Measurements from ENCODE around the gene GPR17. TPM values are rescaled to one million over a fixed set of nuclear protein-coding genes. Genes with fewer than 3 reads are reported as not detected.

The GPR17 gene
- total RNA-seq, 2 donors from 2014 or later: 0.16 to 0.20 TPM

GRCh38 chr2:127598711-127599110, 47.2 kb upstream of the GPR17 start:
- H3K36me3 ChIP-seq: peaks cover 6% of the 10 kb centered on the region
- intact Hi-C loops (cut with DNase I): no loop called here

GRCh38 chr2:127599211-127599610, 46.7 kb upstream of the GPR17 start:
- no peak overlapping the region for H3K9ac ChIP-seq (ENCODE audit: low read depth in 2 of 2, low read length in 2 of 2)
- intact Hi-C loops (cut with DNase I): no loop called here
- TF ChIP-seq CTCF (IDR thresholded peaks at IDR 0.05): no peak
- no peaks in the 10 kb centered on the region for H3K9me3 ChIP-seq
- no peaks in the 10 kb centered on the region for H3K27me3 ChIP-seq
- H3K27ac ChIP-seq: no peak overlapping the region
- H3K36me3 ChIP-seq: peaks cover 6% of the 10 kb centered on the region
- no peak for DNase-seq
- no peaks in the 10 kb centered on the region for H3K4me1 ChIP-seq
- H3K4me3 ChIP-seq: no peak overlapping the region

More at GRCh38 chr2:127598711-127599110, 47.2 kb upstream of the GPR17 start:
- no peak for TF ChIP-seq CTCF (IDR thresholded peaks at IDR 0.05)
- DNase-seq: no peak
- no peaks in the 10 kb centered on the region for H3K9me3 ChIP-seq
- no peaks in the 10 kb centered on the region for H3K4me1 ChIP-seq
- no peak overlapping the region for H3K9ac ChIP-seq (ENCODE audit: low read depth in 2 of 2, low read length in 2 of 2)
- no peaks in the 10 kb centered on the region for H3K27me3 ChIP-seq
- no peak overlapping the region for H3K4me3 ChIP-seq
- H3K27ac ChIP-seq: no peak overlapping the region

- Histone ChIP-seq H3K36me3 (peaks cover 6% of the 10 kb centered on the region), H3K9ac (ENCODE audit: low read depth in 2 of 2, low read length in 2 of 2) (no peak overlapping the region), H3K27me3 (no peaks in the 10 kb centered on the region), H3K4me1 (no peaks in the 10 kb centered on the region), H3K4me3 (no peak overlapping the region), H3K9me3 (no peaks in the 10 kb centered on the region), H3K27ac (no peak overlapping the region)
- no peak for DNase-seq
- no peak for TF ChIP-seq CTCF (IDR thresholded peaks at IDR 0.05)
- intact Hi-C loops (cut with DNase I): no loop called here
Measured at GRCh38 chr2:127604986-127605385, 41.0 kb upstream of the GPR17 start.

GRCh38 chr2:127605691-127606263, 40.2 kb upstream of the GPR17 start:
- H3K9ac ChIP-seq (ENCODE audit: low read depth in 2 of 2, low read length in 2 of 2): no peak overlapping the region
- H3K4me3 ChIP-seq: no peak overlapping the region
- DNase-seq: no peak
- no peak overlapping the region for H3K27ac ChIP-seq
- peaks cover 6% of the 10 kb centered on the region for H3K36me3 ChIP-seq
- TF ChIP-seq CTCF (IDR thresholded peaks at IDR 0.05): no peak
- intact Hi-C loops (cut with DNase I): no loop called here
- no peaks in the 10 kb centered on the region for H3K27me3 ChIP-seq
- no peaks in the 10 kb centered on the region for H3K4me1 ChIP-seq
- no peaks in the 10 kb centered on the region for H3K9me3 ChIP-seq

- peaks cover 6% of the 10 kb centered on the region for H3K36me3 ChIP-seq
- H3K27me3 ChIP-seq: no peaks in the 10 kb centered on the region
- no peak overlapping the region for H3K4me3 ChIP-seq
- H3K27ac ChIP-seq: no peak overlapping the region
- H3K4me1 ChIP-seq: no peaks in the 10 kb centered on the region
- intact Hi-C loops (cut with DNase I): no loop called here
- no peak for DNase-seq
- H3K9me3 ChIP-seq: no peaks in the 10 kb centered on the region
- H3K9ac ChIP-seq (ENCODE audit: low read depth in 2 of 2, low read length in 2 of 2): no peak overlapping the region
- no peak for TF ChIP-seq CTCF (IDR thresholded peaks at IDR 0.05)
Measured at GRCh38 chr2:127606625-127607398, 39.1 kb upstream of the GPR17 start.

Measured in colonic mucosa (tissue), 4 donors.